Stomach (tissue), 9 donors: ENCODE data around the gene CHMP4B. TPM values are rescaled to one million over a fixed set of nuclear protein-coding genes. Genes with fewer than 3 reads are reported as not detected.

Source experiments
- DNase-seq, 2 donors: peaks; one replicate each; pipeline versions ENCODE4 v3.0.0 to v3.0.0-alpha.2; 2013 to 2019
- H3K27ac ChIP-seq, 5 donors: fragments of 200-600 bp in 4 of 5; sonication (generic) in 4 of 5; one replicate each; pipeline ENCODE4 v1.5.1; 2013 to 2019; ENCODE audit warnings: mild to moderate bottlenecking in 1 of 5, moderate library complexity in 1 of 5
- H3K27me3 ChIP-seq, 3 donors: fragments of 200-600 bp; sonication (generic); one replicate each; pipeline ENCODE4 v1.5.1; 2017 to 2019; ENCODE audit warnings: mixed run types in 1 of 3
- H3K36me3 ChIP-seq, 4 donors: fragments of 200-600 bp; sonication (generic); 1 replicate in 3 of 4; 2 replicates in 1 of 4; pipeline ENCODE4 v1.5.1; 2016 to 2019
- H3K4me1 ChIP-seq, 4 donors: fragments of 200-600 bp; sonication (generic); one replicate each; pipeline ENCODE4 v1.5.1; 2016 to 2019
- H3K4me3 ChIP-seq, 4 donors: fragments of 200-600 bp; sonication (generic) in 3 of 4; one replicate each; pipeline ENCODE4 v1.5.1; 2016 to 2019; ENCODE audit warnings: mild to moderate bottlenecking in 1 of 4
- H3K9me3 ChIP-seq, 4 donors: fragments of 200-600 bp; sonication (generic); one replicate each; pipeline ENCODE4 v1.5.1; 2016 to 2019
- CTCF ChIP-seq, 7 experiments: fragments of 450-650 bp in 4 of 7; fragments of 200-600 bp in 3 of 7; sonication (generic) in 3 of 7; IDR thresholded peaks; one replicate each; pipeline ENCODE4 v1.5.1; 2016 to 2019; ENCODE audit warnings: antibody characterized with exemption in 7 of 7, control low read depth in 2 of 7, mild to moderate bottlenecking in 1 of 7
- EP300 ChIP-seq: sonication (generic); formaldehyde crosslinking; IDR thresholded peaks from one replicate; pipeline ENCODE4 v1.6.1; 2017; ENCODE audit warnings: antibody characterized with exemption
- POLR2A ChIP-seq, 4 donors: fragments of 450-650 bp; IDR thresholded peaks; one replicate each; pipeline ENCODE4 v1.6.1; 2016; ENCODE audit warnings: antibody characterized with exemption in 4 of 4, control low read depth in 2 of 4, mild to moderate bottlenecking in 1 of 4, moderate library complexity in 1 of 4
- POLR2AphosphoS5 ChIP-seq, 3 donors: sonication (generic); formaldehyde crosslinking; IDR thresholded peaks; one replicate each; pipeline ENCODE4 v1.6.1; 2016; ENCODE audit warnings: antibody characterized with exemption in 3 of 3
- WGBS, 5 donors: extraction: QIAGEN DNeasy Blood & Tissue Kit in 3 of 5; methylation state at CpG; one replicate each; pipeline versions ENCODE4 v1.1.5 to v1.1.7; 2013 to 2018; 5-methylcytosine and 5-hydroxymethylcytosine counted together
- intact Hi-C: fragments of 100-400 bp; cut with DNase I; formaldehyde crosslinking; loops from one replicate; pipeline ENCODE4 v1.15.1; 2023; ENCODE audit warnings: low total_unique reads
- polyA plus RNA-seq, 3 donors: library from polyadenylated mRNA; stranded (reverse); fragments of 200-250 nt; gene quantifications; one replicate each; pipeline ENCODE4 v1.2.3, GENCODE V29; 2013
- total RNA-seq, 5 donors: library from RNA; depleted of rRNA; stranded (reverse); fragments of >200 nt; gene quantifications; one replicate each; pipeline versions ENCODE4 v1.1.0 to v1.2.3, GENCODE V29; 2014 to 2016
- donor health status: healthy with polysubstance abuse.
- donor health status: Bipolar disorder and iron deficiency.
- donor health status: healthy.

Gene CHMP4B
- total and polyA plus RNA-seq, 8 donors = 48.4 to 166 (median 98.5) TPM

GRCh38 chr20:33901132-33901523 is 90.0 kb downstream of the CHMP4B start:
- no peaks in the 10 kb centered on the region for H3K36me3 ChIP-seq
- no peak for DNase-seq
- intact Hi-C loops = no loop called here
- H3K27ac ChIP-seq = no peak overlapping the region
- H3K4me3 ChIP-seq = no peak overlapping the region
- TF ChIP-seq POLR2AphosphoS5 (IDR thresholded peaks at IDR 0.05) = no peak
- 68 to 80% (median 78%) methylated on average over 4 of the region's 4 CpGs for WGBS, 5 donors
- no peaks in the 10 kb centered on the region for H3K27me3 ChIP-seq
- H3K4me1 ChIP-seq = no peaks in the 10 kb centered on the region
- H3K9me3 ChIP-seq = no peaks in the 10 kb centered on the region

- intact Hi-C loops = no loop called here
Measured at GRCh38 chr20:33902011-33902410, 90.9 kb downstream of the CHMP4B start.

More at GRCh38 chr20:33902011-33902410, 90.9 kb downstream of the CHMP4B start:
- no peak for TF ChIP-seq CTCF (IDR thresholded peaks at IDR 0.05)
- no peak for TF ChIP-seq POLR2AphosphoS5 (IDR thresholded peaks at IDR 0.05)
- no peak for TF ChIP-seq POLR2A (IDR thresholded peaks at IDR 0.05)
- no peak for TF ChIP-seq EP300
- no peaks in the 10 kb centered on the region for H3K9me3 ChIP-seq
- H3K36me3 ChIP-seq = no peaks in the 10 kb centered on the region
- H3K4me3 ChIP-seq = no peak overlapping the region
- no peak for DNase-seq
- H3K27ac ChIP-seq = no peak overlapping the region
- H3K4me1 ChIP-seq = no peaks in the 10 kb centered on the region
- no peaks in the 10 kb centered on the region for H3K27me3 ChIP-seq
- 93 to 96% (median 94%) methylated on average over 3 of the region's 3 CpGs for WGBS, 5 donors

Other genes starting within 250 kb of the CHMP4B start
- not detected for gene C20orf144, start 149.0 kb upstream of the CHMP4B start, total RNA-seq
- gene C20orf144, start 149.0 kb upstream of the CHMP4B start, polyA plus RNA-seq = under 1 TPM in 2 of 3 donors, not detected in 1; 0.19 to 0.31 TPM
- gene ACTL10, start 144.4 kb upstream of the CHMP4B start, total RNA-seq = 10 to 100 TPM in 1 of 5 donors, 1 to 10 TPM in 3, not detected in 1; 1.1 to 12.3 (median 1.3) TPM
- gene ACTL10, start 144.4 kb upstream of the CHMP4B start, polyA plus RNA-seq = 1 to 10 TPM; 1.4 to 2.9 (median 2.4) TPM
- 100 to 1,000 TPM in 3 of 5 donors, 10 to 100 TPM in 2; 28.1 to 335 (median 113) TPM for gene NECAB3, start 136.9 kb upstream of the CHMP4B start, total RNA-seq
- gene NECAB3, start 136.9 kb upstream of the CHMP4B start, polyA plus RNA-seq = 10 to 100 TPM; 31.4 to 60.0 (median 51.3) TPM
- 10 to 100 TPM in 2 of 5 donors, 1 to 10 TPM in 3; 2.3 to 24.9 (median 4.2) TPM for gene E2F1, start 125.0 kb upstream of the CHMP4B start, total RNA-seq
- 1 to 10 TPM; 2.3 to 8.1 (median 4.9) TPM for gene E2F1, start 125.0 kb upstream of the CHMP4B start, polyA plus RNA-seq
- 10 to 100 TPM in 2 of 5 donors, 1 to 10 TPM in 2, under 1 TPM in 1; 0.72 to 36.8 (median 6.1) TPM for gene PXMP4, start 91.0 kb upstream of the CHMP4B start, total RNA-seq
- gene PXMP4, start 91.0 kb upstream of the CHMP4B start, polyA plus RNA-seq = 1 to 10 TPM; 4.0 to 5.9 (median 5.4) TPM
- gene ZNF341, start 79.4 kb upstream of the CHMP4B start, total RNA-seq = 1 to 10 TPM in 4 of 5 donors, under 1 TPM in 1; 0.58 to 6.2 (median 1.3) TPM
- gene ZNF341, start 79.4 kb upstream of the CHMP4B start, polyA plus RNA-seq = 1 to 10 TPM; 1.4 to 3.7 (median 2.4) TPM
- 100 to 1,000 TPM in 1 of 5 donors, 10 to 100 TPM in 4; 21.6 to 389 (median 67.4) TPM for gene RALY, start 182.6 kb downstream of the CHMP4B start, total RNA-seq
- 100 to 1,000 TPM; 117 to 160 (median 129) TPM for gene RALY, start 182.6 kb downstream of the CHMP4B start, polyA plus RNA-seq